HL-60/S4 (cell line): ENCODE results near the gene ADH1A.
"Not testable (repeated sequence)": the region's sequence is repeated elsewhere in the genome, so short reads cannot be mapped to it uniquely, and the experiment has no call there.

Source experiments
- in situ Hi-C: fragments of 300-500 bp; cut with MboI; formaldehyde crosslinking; loops from 2 replicates; pipeline ENCODE4 v1.14.3; 2022; ENCODE audit warnings: low sequenced_read_pairs

The ADH1A gene

GRCh38 chr4:99282731-99283130, 8.1 kb downstream of the ADH1A start:
- in situ Hi-C loops: no loop called here

GRCh38 chr4:99281261-99281660, 9.5 kb downstream of the ADH1A start:
- in situ Hi-C loops: no loop called here

GRCh38 chr4:99276417-99276816, 14.4 kb downstream of the ADH1A start:
- in situ Hi-C loops: no loop called here

GRCh38 chr4:99275885-99276284, 14.9 kb downstream of the ADH1A start:
- in situ Hi-C loops: no loop called here

- in situ Hi-C loops: no loop called here
Measured at GRCh38 chr4:99275050-99275449, 15.7 kb downstream of the ADH1A start.

GRCh38 chr4:99273704-99274103, 17.1 kb downstream of the ADH1A start:
- in situ Hi-C loops: no loop called here

- in situ Hi-C loops: no loop called here
Measured at GRCh38 chr4:99264927-99265326, 25.9 kb downstream of the ADH1A start.

- in situ Hi-C loops: no loop called here
Measured at GRCh38 chr4:99252746-99253145, 38.0 kb downstream of the ADH1A start.

- in situ Hi-C loops: no loop called here
Measured at GRCh38 chr4:99248714-99249113, 42.1 kb downstream of the ADH1A start.

- in situ Hi-C loops: no loop called here
Measured at GRCh38 chr4:99235955-99236354, 54.8 kb downstream of the ADH1A start.

- in situ Hi-C loops: no loop called here
Measured at GRCh38 chr4:99234331-99235010, 56.3 kb downstream of the ADH1A start.

- in situ Hi-C loops: not testable (repeated sequence)
Measured at GRCh38 chr4:99233397-99233796, 57.4 kb downstream of the ADH1A start.

- in situ Hi-C loops: not testable (repeated sequence)
Measured at GRCh38 chr4:99228706-99229105, 62.1 kb downstream of the ADH1A start.

GRCh38 chr4:99227646-99228045, 63.1 kb downstream of the ADH1A start:
- in situ Hi-C loops: not testable (repeated sequence)
